LNCAP (cell line): ENCODE data around the gene AATK.

Experiments
- CTCF ChIP-seq: fragments of 450-650 bp; IDR thresholded peaks from 2 replicates; pipeline ENCODE4 v1.5.1; 2017; ENCODE audit warnings: mild to moderate bottlenecking

Gene AATK

GRCh38 chr17:81207610-81208581 is 41.9 kb upstream of the AATK start:
- no peak for TF ChIP-seq CTCF

GRCh38 chr17:81206657-81207056 is 40.6 kb upstream of the AATK start:
- TF ChIP-seq CTCF, result no peak

- no peak for TF ChIP-seq CTCF
These were observed 40.1 kb upstream of the AATK start for GRCh38 chr17:81206166-81206565.

GRCh38 chr17:81204578-81204977 is 38.6 kb upstream of the AATK start:
- no peak for TF ChIP-seq CTCF

- TF ChIP-seq CTCF, result no peak
These were observed 37.1 kb upstream of the AATK start for GRCh38 chr17:81203136-81203535.

GRCh38 chr17:81202318-81202717 is 36.3 kb upstream of the AATK start:
- no peak for TF ChIP-seq CTCF

- TF ChIP-seq CTCF, result peak; percentile 63
These were observed 34.9 kb upstream of the AATK start for GRCh38 chr17:81200695-81201580.
